H1 (cell line): ENCODE measurements around the gene SLN. TPM values are rescaled to one million over a fixed set of nuclear protein-coding genes. Genes with fewer than 3 reads are reported as not detected.

ENCODE experiments used
- CTCF ChIA-PET: fragments of 300-600 bp; sonication (Branson Sonifier 250); formaldehyde crosslinking; loops from one replicate; lab custom pipeline; 2021; ENCODE audit not compliant: partially characterized antibody; lab: Charles Lee
- POLR2A ChIA-PET: fragments of 300-600 bp; sonication (Branson Sonifier 250); formaldehyde crosslinking; loops from one replicate; lab custom pipeline; 2021; ENCODE audit warnings: inconsistent platforms; ENCODE audit not compliant: partially characterized antibody; lab: Charles Lee
- DNase-seq, 2 experiments: peaks; one replicate each; pipeline versions ENCODE4 v3.0.0 to v3.0.0-alpha.2; 2010 to 2022; ENCODE audit warnings: low spot score in 2 of 2, low read depth in 1 of 2, mixed read lengths in 1 of 2
- FAIRE-seq: peaks from 2 replicates; lab custom pipeline; 2011; peaks lifted over from hg19 to GRCh38; lab: Jason Lieb, UNC
- H2AFZ ChIP-seq: 2 replicates; pipeline ENCODE4 v1.8.1; 2012; ENCODE audit warnings: low read length, inconsistent platforms
- H2AK5ac ChIP-seq: 2 replicates; pipeline ENCODE4 v1.6.1; 2013; ENCODE audit warnings: low read depth, low read length
- H2BK120ac ChIP-seq: replicated peaks from 2 replicates; pipeline ENCODE3; 2013; ENCODE audit warnings: low read depth, low read length, inconsistent platforms
- H2BK12ac ChIP-seq: 2 replicates; pipeline ENCODE4 v1.6.1; 2013; ENCODE audit warnings: low read depth, low read length
- H2BK15ac ChIP-seq: 2 replicates; pipeline ENCODE4 v1.6.1; 2013; ENCODE audit warnings: low read length
- H2BK20ac ChIP-seq: 2 replicates; pipeline ENCODE4 v1.6.1; 2013; ENCODE audit warnings: low read length
- H2BK5ac ChIP-seq: 2 replicates; pipeline ENCODE4 v1.6.1; 2013; ENCODE audit warnings: low read depth, low read length
- H3K14ac ChIP-seq: 2 replicates; pipeline ENCODE4 v1.6.1; 2013; ENCODE audit warnings: inconsistent platforms; ENCODE audit not compliant: insufficient read length
- H3K18ac ChIP-seq: 2 replicates; pipeline ENCODE4 v1.6.1; 2013; ENCODE audit warnings: low read length; ENCODE audit errors: extremely low read depth
- H3K23ac ChIP-seq: 2 replicates; pipeline ENCODE4 v1.6.1; 2013; ENCODE audit warnings: inconsistent platforms; ENCODE audit not compliant: insufficient read length
- H3K23me2 ChIP-seq: 2 replicates; pipeline ENCODE4 v1.6.1; 2013; ENCODE audit warnings: low read depth, low read length
- H3K27ac ChIP-seq: 2 replicates; pipeline ENCODE4 v1.6.1; 2011; ENCODE audit warnings: low read depth, low read length, inconsistent platforms
- H3K27me3 ChIP-seq, 4 experiments: replicated peaks in 1 of 4; 1 replicate in 1 of 4; 2 replicates in 3 of 4; pipeline versions ENCODE4 v1.6.1 to v1.8.1; 2011 to 2013; ENCODE audit warnings: low read length in 3 of 4, mild to moderate bottlenecking in 3 of 4, inconsistent platforms in 2 of 4, mixed read lengths in 2 of 4, moderate library complexity in 1 of 4; ENCODE audit not compliant: control insufficient read depth in 3 of 4, insufficient read depth in 3 of 4; ENCODE audit errors: extremely low read depth in 1 of 4
- H3K36me3 ChIP-seq, 4 experiments: 2 replicates each; pipeline versions ENCODE4 v1.6.1 to v1.8.1; 2011 to 2013; ENCODE audit warnings: mild to moderate bottlenecking in 4 of 4, low read length in 3 of 4, moderate library complexity in 2 of 4, control low read depth in 1 of 4, inconsistent platforms in 1 of 4; ENCODE audit not compliant: insufficient read depth in 4 of 4, control insufficient read depth in 2 of 4
- H3K4ac ChIP-seq: replicated peaks from 2 replicates; pipeline ENCODE3; 2013; ENCODE audit warnings: low read length, low read depth, mixed read lengths, inconsistent platforms; ENCODE audit not compliant: insufficient read length
- H3K4me1 ChIP-seq, 4 experiments: replicated peaks in 1 of 4; 1 replicate in 1 of 4; 2 replicates in 3 of 4; pipeline versions ENCODE4 v1.6.1 to v1.8.1; 2011 to 2013; ENCODE audit warnings: low read length in 3 of 4, inconsistent platforms in 2 of 4, mixed read lengths in 1 of 4; ENCODE audit not compliant: insufficient read depth in 4 of 4, control insufficient read depth in 3 of 4
- H3K4me2 ChIP-seq, 2 experiments: 2 replicates each; pipeline versions ENCODE4 v1.6.1 to v1.8.1; 2011 to 2013; ENCODE audit warnings: low read depth in 2 of 2, low read length in 2 of 2, control low read depth in 1 of 2, inconsistent platforms in 1 of 2, mild to moderate bottlenecking in 1 of 2; ENCODE audit not compliant: insufficient read depth in 1 of 2
- H3K4me3 ChIP-seq, 4 experiments: fragments of 200-600, 300-600 bp in 1 of 4; sonication (generic), shearing (Covaris generic), sonication (Bioruptor Twin) in 1 of 4; 2 replicates each; pipeline versions ENCODE4 v1.5.1 to v1.8.1; 2011 to 2016; ENCODE audit warnings: low read length in 4 of 4, low read depth in 3 of 4, control low read depth in 2 of 4, inconsistent platforms in 2 of 4, mild to moderate bottlenecking in 2 of 4, mixed read lengths in 1 of 4, moderate library complexity in 1 of 4; ENCODE audit not compliant: insufficient read depth in 2 of 4; ENCODE audit errors: extremely low read depth in 1 of 4
- H3K56ac ChIP-seq: replicated peaks from 2 replicates; pipeline ENCODE3; 2013; ENCODE audit warnings: low read depth, mild to moderate bottlenecking, mixed read lengths, low read length, inconsistent platforms; ENCODE audit not compliant: insufficient read length
- H3K79me1 ChIP-seq: 2 replicates; pipeline ENCODE4 v1.6.1; 2013; ENCODE audit warnings: low read depth, low read length, control low read depth
- H3K79me2 ChIP-seq, 2 experiments: 2 replicates each; pipeline versions ENCODE4 v1.6.1 to v1.8.1; 2012 to 2013; ENCODE audit warnings: low read length in 2 of 2, mild to moderate bottlenecking in 2 of 2, inconsistent platforms in 1 of 2; ENCODE audit not compliant: insufficient read depth in 2 of 2, control insufficient read depth in 1 of 2
- H3K9ac ChIP-seq, 4 experiments: replicated peaks in 1 of 4; 1 replicate in 1 of 4; 2 replicates in 3 of 4; pipeline versions ENCODE4 v1.6.1 to v1.8.1; 2011 to 2013; ENCODE audit warnings: low read depth in 3 of 4, low read length in 3 of 4, control low read depth in 2 of 4, mild to moderate bottlenecking in 2 of 4, moderate library complexity in 2 of 4, inconsistent platforms in 1 of 4; ENCODE audit errors: extremely low read depth in 1 of 4
- H3K9me3 ChIP-seq, 2 experiments: 2 replicates each; pipeline versions ENCODE4 v1.6.1 to v1.8.1; 2012 to 2013; ENCODE audit warnings: mild to moderate bottlenecking in 2 of 2, moderate library complexity in 2 of 2, control low read depth in 1 of 2, inconsistent platforms in 1 of 2, low read depth in 1 of 2, low read length in 1 of 2, mixed read lengths in 1 of 2; ENCODE audit not compliant: insufficient read depth in 2 of 2
- H4K20me1 ChIP-seq, 2 experiments: replicated peaks in 1 of 2; 2 replicates each; pipeline versions ENCODE3 to v1.8.1; 2011 to 2013; ENCODE audit warnings: inconsistent platforms in 2 of 2, low read length in 2 of 2, mild to moderate bottlenecking in 1 of 2; ENCODE audit not compliant: insufficient read depth in 2 of 2, control insufficient read depth in 1 of 2
- H4K5ac ChIP-seq: 2 replicates; pipeline ENCODE4 v1.6.1; 2013; ENCODE audit warnings: low read length, low read depth, mixed read lengths, inconsistent platforms; ENCODE audit not compliant: insufficient read length
- H4K8ac ChIP-seq: 2 replicates; pipeline ENCODE4 v1.8.0; 2013; ENCODE audit warnings: mild to moderate bottlenecking, moderate library complexity, low read length, inconsistent platforms; ENCODE audit not compliant: insufficient read depth; ENCODE audit errors: extremely low read depth
- H4K91ac ChIP-seq: replicated peaks from 2 replicates; pipeline ENCODE3; 2013; ENCODE audit warnings: low read length, mixed read lengths, inconsistent platforms; ENCODE audit not compliant: insufficient read length
- ASH2L ChIP-seq: fragments of 200-600, 300-600 bp; sonication (generic); IDR thresholded peaks from one replicate; pipeline ENCODE4 v1.7.1; 2017; ENCODE audit warnings: low read length
- CBX5 ChIP-seq: fragments of 300-800, 300-1000 bp; sonication (generic); IDR thresholded peaks from 2 replicates; pipeline ENCODE4 v1.7.1; 2016; ENCODE audit warnings: antibody characterized with exemption, low read length, low read depth
- CHD2 ChIP-seq: IDR thresholded peaks from 2 replicates; pipeline ENCODE4 v1.6.1; 2012; ENCODE audit warnings: low read length, improper control_type of control experiment
- CREB1 ChIP-seq: IDR thresholded peaks from 2 replicates; pipeline ENCODE4 v1.6.1; 2012; ENCODE audit warnings: inconsistent platforms
- EGR1 ChIP-seq: IDR thresholded peaks from 2 replicates; pipeline ENCODE4 v1.6.1; 2011; ENCODE audit warnings: low read depth, low read length, borderline replicate concordance
- GABPA ChIP-seq: IDR thresholded peaks from 2 replicates; pipeline ENCODE4 v1.6.1; 2011; ENCODE audit warnings: mild to moderate bottlenecking, low read length, moderate library complexity, borderline replicate concordance; ENCODE audit not compliant: insufficient read depth
- KDM4A ChIP-seq: IDR thresholded peaks from one replicate; pipeline ENCODE4 v1.7.1; 2012; ENCODE audit warnings: low read depth, mild to moderate bottlenecking, moderate library complexity, low read length, inconsistent platforms; ENCODE audit not compliant: severe bottlenecking
- POLR2A ChIP-seq, 2 experiments: IDR thresholded peaks; 1 replicate in 1 of 2; 2 replicates in 1 of 2; pipeline ENCODE4 v1.6.1; 2011; ENCODE audit warnings: low read depth in 2 of 2, low read length in 2 of 2, mild to moderate bottlenecking in 2 of 2; ENCODE audit errors: control extremely low read depth in 1 of 2
- SIRT6 ChIP-seq: IDR thresholded peaks from one replicate; pipeline ENCODE4 v1.7.1; 2012; ENCODE audit warnings: low read length, inconsistent platforms
- SP4 ChIP-seq: IDR thresholded peaks from 2 replicates; pipeline ENCODE4 v1.6.1; 2012; ENCODE audit warnings: low read length, inconsistent platforms
- TAF1 ChIP-seq: IDR thresholded peaks from 2 replicates; pipeline ENCODE4 v1.6.1; 2011; ENCODE audit warnings: mild to moderate bottlenecking, low read depth, low read length
- TAF7 ChIP-seq: optimal IDR thresholded peaks from 2 replicates; pipeline ENCODE3; 2011; ENCODE audit warnings: low read depth, mild to moderate bottlenecking, inconsistent platforms, low read length, moderate library complexity, borderline replicate concordance
- TEAD4 ChIP-seq: IDR thresholded peaks from 2 replicates; pipeline ENCODE4 v1.6.1; 2012; ENCODE audit warnings: low read depth, low read length, inconsistent platforms, mixed read lengths
- WGBS, 2 experiments: shearing (Covaris generic) in 1 of 2; methylation state at CpG; one replicate each; pipeline versions ENCODE4 v1.1.6 to v1.1.7; 2013 to 2015; ENCODE audit warnings: low lambda C conversion rate in 2 of 2, mixed read lengths in 2 of 2, inconsistent platforms in 1 of 2, low coverage in 1 of 2, missing lambda C conversion rate in 1 of 2; ENCODE audit not compliant: insufficient replicate concordance in 2 of 2, insufficient coverage in 1 of 2, insufficient read length in 1 of 2; ENCODE audit errors: extremely low coverage in 1 of 2, missing lambda C conversion rate in 1 of 2; 5-methylcytosine and 5-hydroxymethylcytosine counted together
- polyA plus RNA-seq, 7 experiments: library from polyadenylated mRNA; depleted of rRNA in 3 of 7; stranded (reverse) in 5 of 7; unstranded in 2 of 7; fragments of >200 nt in 5 of 7; fragments of 200-250 nt in 2 of 7; gene quantifications; 1 replicate in 5 of 7; 2 replicates in 1 of 7; 4 replicates in 1 of 7; pipeline versions ENCODE4 v1.2.1 to v1.2.3, GENCODE V29; 2011 to 2013; ENCODE audit warnings: missing spikeins in 2 of 7, mixed read lengths in 2 of 7
- total RNA-seq: library from RNA; stranded (reverse); fragmentation: NEBNext Ultra II Directional; extraction: Animal tissue kit (Norgen Biotek cat#: 25700); gene quantifications from 2 replicates; pipeline ENCODE4 v1.2.1, GENCODE V29; 2021
- TF ChIP-seq, protein P1 (sequence below): IDR thresholded peaks from 2 replicates; pipeline ENCODE4 v1.6.1; 2012; ENCODE audit warnings: inconsistent platforms
- TF ChIP-seq, protein P2 (sequence below): IDR thresholded peaks from 2 replicates; pipeline ENCODE4 v1.6.1; 2011; ENCODE audit warnings: low read length, improper control_type of control experiment

The SLN gene
- total and polyA plus RNA-seq, 2 of the 8 experiments (the other 6 are each of a cell fraction or from before 2014, with no cell fraction given): not detected

- no peak overlapping the region for H4K8ac ChIP-seq
- no peaks in the 10 kb centered on the region for H3K9me3 ChIP-seq
- no peak overlapping the region for H3K4me2 ChIP-seq
- no peak overlapping the region for H3K9ac ChIP-seq
- H3K4me3 ChIP-seq: no peak overlapping the region
- H2AFZ ChIP-seq: no peak overlapping the region
- no peak overlapping the region for H2AK5ac ChIP-seq
- H2BK120ac ChIP-seq: no peak overlapping the region
- no peak overlapping the region for H3K18ac ChIP-seq
- CTCF ChIA-PET: interaction anchor here (1.0 kb wide), 1 partner anchor 31 kb away, joined by 3 read pairs; no protein-coding TSS in a partner anchor
- no peak overlapping the region for H2BK20ac ChIP-seq
- no peak overlapping the region for H2BK15ac ChIP-seq
- no peaks in the 10 kb centered on the region for H3K79me2 ChIP-seq
- H2BK12ac ChIP-seq: no peak overlapping the region
- H3K4me1 ChIP-seq: peaks cover 0 to 12% (median 2%) of the 10 kb centered on the region in 4 experiments; a peak in 3 of 7 replicates
- FAIRE-seq (no peak), DNase-seq (no peak)
- H3K14ac ChIP-seq: no peak overlapping the region
- 90% methylated on average over 1 of the region's 1 CpG; no CpG with 5 or more reads in 1 of the 2 experiments for WGBS, 2 experiments
- H4K5ac ChIP-seq: no peak overlapping the region
- H3K36me3 ChIP-seq: no peaks in the 10 kb centered on the region
- H3K79me1 ChIP-seq: no peaks in the 10 kb centered on the region
- no peaks in the 10 kb centered on the region for H4K20me1 ChIP-seq
- H3K27me3 ChIP-seq: no peaks in the 10 kb centered on the region
- no peak overlapping the region for H4K91ac ChIP-seq
- no peak overlapping the region for H2BK5ac ChIP-seq
- H3K56ac ChIP-seq: no peak overlapping the region
- H3K23me2 ChIP-seq: no peaks in the 10 kb centered on the region
- H3K27ac ChIP-seq: no peak overlapping the region
- H3K4ac ChIP-seq: no peak overlapping the region
- POLR2A ChIA-PET: no interaction called here
- H3K23ac ChIP-seq: no peak overlapping the region
- TF ChIP-seq TAF7: no peak
- no peak for TF ChIP-seq TEAD4
- TF ChIP-seq CHD2: no peak
- no peak for TF ChIP-seq CREB1
- TF ChIP-seq, protein P1, sequence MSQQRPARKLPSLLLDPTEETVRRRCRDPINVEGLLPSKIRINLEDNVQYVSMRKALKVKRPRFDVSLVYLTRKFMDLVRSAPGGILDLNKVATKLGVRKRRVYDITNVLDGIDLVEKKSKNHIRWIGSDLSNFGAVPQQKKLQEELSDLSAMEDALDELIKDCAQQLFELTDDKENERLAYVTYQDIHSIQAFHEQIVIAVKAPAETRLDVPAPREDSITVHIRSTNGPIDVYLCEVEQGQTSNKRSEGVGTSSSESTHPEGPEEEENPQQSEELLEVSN: no peak
- TF ChIP-seq ASH2L: no peak
- TF ChIP-seq EGR1: no peak
- no peak for TF ChIP-seq TAF1
- TF ChIP-seq, protein P2, sequence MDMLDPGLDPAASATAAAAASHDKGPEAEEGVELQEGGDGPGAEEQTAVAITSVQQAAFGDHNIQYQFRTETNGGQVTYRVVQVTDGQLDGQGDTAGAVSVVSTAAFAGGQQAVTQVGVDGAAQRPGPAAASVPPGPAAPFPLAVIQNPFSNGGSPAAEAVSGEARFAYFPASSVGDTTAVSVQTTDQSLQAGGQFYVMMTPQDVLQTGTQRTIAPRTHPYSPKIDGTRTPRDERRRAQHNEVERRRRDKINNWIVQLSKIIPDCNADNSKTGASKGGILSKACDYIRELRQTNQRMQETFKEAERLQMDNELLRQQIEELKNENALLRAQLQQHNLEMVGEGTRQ: no peak
- no peak for TF ChIP-seq CBX5
- TF ChIP-seq GABPA: no peak
- TF ChIP-seq POLR2A (IDR thresholded peaks at IDR 0.05; ENCODE audit: control extremely low read depth in 1 of 2, low read depth in 2 of 2, low read length in 2 of 2): no peak
- no peak for TF ChIP-seq SIRT6
- no peak for TF ChIP-seq KDM4A
- TF ChIP-seq SP4: no peak
Observed at GRCh38 chr11:107710301-107710700, 1.6 kb downstream of the SLN start.
